GM12865 (cell line): ENCODE results near the gene ATP6V0C.

ENCODE experiments used
- DNase-seq: peaks from one replicate; pipeline ENCODE4 v3.0.0; 2010; ENCODE audit warnings: low read depth
- H3K4me3 ChIP-seq: 2 replicates; pipeline ENCODE4 v1.5.1; 2011; ENCODE audit warnings: mild to moderate bottlenecking, low read depth, low read length, control low read depth
- TF ChIP-seq, protein P1 (sequence below): IDR thresholded peaks from 2 replicates; pipeline ENCODE4 v1.5.1; 2011; ENCODE audit warnings: low read length, control low read depth, low read depth, inconsistent platforms; ENCODE audit not compliant: insufficient read depth; ENCODE audit errors: missing control alignments

Gene ATP6V0C

DNA sequence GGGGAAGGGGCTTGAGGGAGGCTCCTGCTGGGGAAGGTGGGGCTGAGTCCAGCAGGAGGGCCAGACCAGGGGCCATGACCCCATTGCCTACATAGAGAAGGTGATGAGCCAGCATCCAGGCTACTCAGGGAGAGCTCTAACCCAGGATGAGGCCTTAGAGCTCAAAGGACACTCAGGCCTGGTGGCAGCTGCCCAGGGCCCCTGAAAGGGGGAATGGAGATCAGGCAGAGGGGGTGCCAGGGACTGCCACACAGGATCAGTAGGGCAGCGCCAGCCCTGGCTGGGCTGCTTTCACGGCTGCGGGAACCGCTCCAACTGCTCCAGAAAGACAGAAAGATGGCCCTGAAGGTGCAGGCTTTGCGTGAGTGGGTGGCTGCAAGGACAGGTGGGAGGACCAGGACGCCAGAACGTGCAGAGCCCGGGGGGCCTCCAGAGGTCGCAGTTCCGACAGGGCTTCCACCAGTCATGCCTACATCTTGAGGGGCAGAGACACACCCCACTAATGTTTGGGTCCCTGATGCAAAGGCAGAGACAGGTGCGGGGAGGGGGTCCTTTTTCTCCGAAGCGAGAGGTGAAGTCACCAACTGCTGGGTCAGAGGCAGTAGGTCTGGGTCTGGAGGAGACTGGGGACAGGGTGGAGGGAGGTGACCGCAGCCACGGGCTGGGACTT lies 882 bp upstream of the ATP6V0C start:
- peak overlapping the region; percentile 95 for H3K4me3 ChIP-seq
- DNase-seq = no peak

DNA sequence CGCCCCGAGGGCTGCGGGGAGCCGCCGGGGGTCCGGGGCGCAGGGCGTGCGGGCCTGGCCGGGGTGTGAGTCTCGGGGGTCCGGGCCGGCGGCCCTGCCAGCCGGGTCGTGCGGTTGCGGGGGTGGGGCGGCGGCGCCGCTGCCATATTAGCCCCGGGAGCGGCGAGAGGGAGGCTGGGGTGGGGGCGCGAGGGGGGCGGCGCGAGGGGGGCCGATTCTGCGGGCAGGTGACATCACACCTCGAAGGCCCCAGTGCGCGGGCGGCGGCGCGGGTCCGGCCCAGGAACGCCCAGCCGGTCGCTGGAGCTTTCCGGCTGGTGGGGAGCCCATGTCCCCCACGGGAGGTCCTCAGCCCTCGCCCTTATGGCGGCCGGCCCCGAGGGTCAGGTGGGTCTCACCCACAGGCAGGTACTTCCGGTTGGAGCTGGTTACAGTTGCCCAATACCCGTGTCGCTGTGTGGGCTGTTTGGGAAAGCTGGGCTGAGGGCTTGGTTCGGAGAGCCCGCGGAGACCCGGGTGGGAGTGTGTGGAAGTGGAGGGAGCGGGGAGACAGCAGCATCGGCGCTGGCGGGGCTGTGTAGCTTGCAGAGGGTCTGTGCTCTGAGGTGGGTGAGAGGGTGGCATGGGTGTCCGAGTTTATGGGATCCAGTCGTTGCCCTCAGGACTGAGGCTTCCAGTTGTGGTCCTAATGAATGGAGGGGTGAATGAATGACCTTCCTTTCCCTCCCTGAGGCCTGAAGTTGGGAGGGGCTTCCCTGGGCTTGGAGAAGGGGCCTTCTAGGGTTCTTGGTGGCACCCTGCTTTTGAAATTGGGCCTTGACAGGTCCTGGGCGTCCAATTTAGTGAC lies 804 bp downstream of the ATP6V0C start:
- peak overlapping the region; percentile 95 for H3K4me3 ChIP-seq
- DNase-seq = peak; percentile 42
- TF ChIP-seq, protein P1, sequence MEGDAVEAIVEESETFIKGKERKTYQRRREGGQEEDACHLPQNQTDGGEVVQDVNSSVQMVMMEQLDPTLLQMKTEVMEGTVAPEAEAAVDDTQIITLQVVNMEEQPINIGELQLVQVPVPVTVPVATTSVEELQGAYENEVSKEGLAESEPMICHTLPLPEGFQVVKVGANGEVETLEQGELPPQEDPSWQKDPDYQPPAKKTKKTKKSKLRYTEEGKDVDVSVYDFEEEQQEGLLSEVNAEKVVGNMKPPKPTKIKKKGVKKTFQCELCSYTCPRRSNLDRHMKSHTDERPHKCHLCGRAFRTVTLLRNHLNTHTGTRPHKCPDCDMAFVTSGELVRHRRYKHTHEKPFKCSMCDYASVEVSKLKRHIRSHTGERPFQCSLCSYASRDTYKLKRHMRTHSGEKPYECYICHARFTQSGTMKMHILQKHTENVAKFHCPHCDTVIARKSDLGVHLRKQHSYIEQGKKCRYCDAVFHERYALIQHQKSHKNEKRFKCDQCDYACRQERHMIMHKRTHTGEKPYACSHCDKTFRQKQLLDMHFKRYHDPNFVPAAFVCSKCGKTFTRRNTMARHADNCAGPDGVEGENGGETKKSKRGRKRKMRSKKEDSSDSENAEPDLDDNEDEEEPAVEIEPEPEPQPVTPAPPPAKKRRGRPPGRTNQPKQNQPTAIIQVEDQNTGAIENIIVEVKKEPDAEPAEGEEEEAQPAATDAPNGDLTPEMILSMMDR = no peak

More for the DNA sequence above, 882 bp upstream of the ATP6V0C start:
- TF ChIP-seq, protein P1 = peak; percentile 18

DNA sequence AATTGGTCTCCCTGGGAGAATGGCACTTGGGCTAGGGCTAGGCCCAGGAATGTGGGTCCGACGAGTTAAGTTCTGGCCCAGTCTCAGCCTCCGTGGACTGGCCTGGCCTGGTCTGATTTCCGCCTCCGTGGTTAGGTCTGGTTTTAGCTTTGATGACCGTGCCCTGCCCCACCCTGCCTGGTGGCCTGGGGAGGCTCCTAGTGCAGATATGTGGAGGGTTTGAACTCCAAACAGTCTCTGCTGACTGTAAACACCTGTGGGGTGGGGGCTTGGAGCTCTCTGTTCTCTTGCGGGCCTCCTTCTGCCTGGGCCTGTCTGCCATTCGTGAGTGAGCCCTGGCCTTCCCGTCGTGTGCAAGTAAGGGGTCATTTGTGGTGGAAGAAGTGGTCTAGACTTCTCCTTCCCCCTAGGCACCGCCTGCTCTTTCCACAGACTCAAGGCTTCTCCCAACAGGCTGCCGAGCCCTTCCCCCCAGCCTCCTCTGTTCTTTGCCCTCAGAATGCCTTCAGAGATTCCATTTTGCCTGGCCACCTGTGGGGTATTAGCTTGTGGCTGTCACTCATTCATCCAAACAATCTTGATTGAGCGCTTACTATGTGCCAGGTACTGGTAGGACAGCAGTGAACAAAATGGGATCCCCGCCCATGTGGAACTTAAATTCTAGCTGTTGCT lies 1.6 kb downstream of the ATP6V0C start:
- H3K4me3 ChIP-seq = peak overlapping the region; percentile 95
- TF ChIP-seq, protein P1 = no peak
- no peak for DNase-seq

DNA sequence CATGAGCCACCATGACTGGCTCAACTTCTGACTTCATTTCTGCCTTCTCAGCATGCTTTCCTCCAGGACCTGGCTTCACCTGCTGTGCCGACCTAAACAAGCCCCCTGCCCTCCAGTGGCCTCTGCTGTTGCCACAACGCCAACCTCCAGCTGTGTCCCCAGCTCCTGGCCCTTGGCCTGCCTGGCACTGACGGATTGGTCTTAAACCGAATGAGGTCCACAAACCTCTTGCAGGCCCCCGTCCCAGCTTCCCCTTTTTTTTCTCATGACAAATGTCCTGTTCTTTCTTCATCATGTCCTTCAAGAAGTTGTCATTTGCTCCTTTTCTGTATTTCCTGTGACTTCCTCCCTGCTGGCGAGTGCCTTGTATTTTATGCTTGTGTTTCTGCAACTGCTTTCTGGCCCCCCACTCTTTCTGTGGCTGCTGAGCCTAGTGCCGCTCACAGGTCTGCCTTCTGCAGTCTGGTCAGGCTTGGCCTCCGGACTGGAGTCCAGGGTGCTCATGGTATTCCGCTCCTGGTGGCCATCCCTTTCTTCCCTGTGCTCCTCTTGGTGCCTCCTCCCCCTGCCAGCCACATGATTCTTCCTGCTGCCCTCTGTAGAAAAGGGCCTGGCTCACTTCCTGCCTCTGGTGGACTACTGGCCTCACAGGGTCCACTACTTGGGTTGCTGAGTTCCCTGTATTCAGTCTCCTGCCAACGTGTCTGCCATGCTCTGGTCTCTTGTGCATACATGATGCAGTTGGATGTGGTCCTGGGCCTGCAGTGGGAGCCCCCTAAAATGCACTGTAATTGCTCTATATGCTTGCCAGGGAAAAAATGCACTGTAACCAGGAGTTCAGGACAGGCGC lies 2.9 kb downstream of the ATP6V0C start:
- TF ChIP-seq, protein P1 = no peak
- no peak for DNase-seq
- no peak overlapping the region for H3K4me3 ChIP-seq

DNA sequence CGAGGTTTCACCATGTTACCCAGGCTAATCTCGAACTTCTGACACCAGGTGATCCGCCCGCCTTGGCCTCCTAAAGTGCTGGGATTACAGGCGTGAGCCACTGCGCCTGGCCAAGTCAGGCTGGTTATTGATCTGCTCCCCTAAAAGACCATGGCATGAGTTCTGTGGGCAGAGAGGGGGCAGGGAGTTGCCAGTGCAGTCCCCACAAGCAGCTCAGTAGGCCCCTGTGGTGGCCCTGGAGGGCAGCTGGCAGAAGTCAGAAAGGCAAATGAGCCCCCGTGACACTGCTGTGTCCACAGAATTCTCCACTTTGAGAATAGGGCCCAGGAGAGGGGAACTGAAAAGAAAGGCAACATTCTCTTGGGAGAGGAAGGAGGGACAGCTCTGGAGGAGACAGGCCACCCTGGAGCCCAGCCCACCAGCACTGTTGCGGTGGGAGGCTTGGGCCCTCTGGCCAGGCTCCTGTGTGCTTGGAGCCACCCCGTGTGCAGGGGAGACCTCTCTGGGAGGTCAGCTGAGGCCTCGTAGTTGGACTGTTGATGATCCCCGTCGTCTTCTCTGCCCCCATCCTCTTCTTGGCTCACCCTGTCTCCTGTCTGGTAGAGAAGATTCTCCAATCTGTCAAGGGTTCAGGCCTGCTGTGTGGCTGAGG lies 4.3 kb downstream of the ATP6V0C start:
- DNase-seq = no peak
- TF ChIP-seq, protein P1 = no peak
- no peak overlapping the region for H3K4me3 ChIP-seq
